K562 (cell line): ENCODE measurements around the gene FAM149B1. TPM values are rescaled to one million over a fixed set of nuclear protein-coding genes. Genes with fewer than 3 reads are reported as not detected.
A peak's percentile ranks its signal among the peaks of the same experiment; 100 is the strongest.

ENCODE experiments used
- ARHGAP35 ChIP-seq: fragments of 450-650 bp; IDR thresholded peaks from 2 replicates; pipeline ENCODE4 v1.6.1; 2018; ENCODE audit not compliant: partially characterized antibody
- FOXJ2 ChIP-seq: fragments of 200-800 bp; sonication (Bioruptor generic); IDR thresholded peaks from 2 replicates; pipeline ENCODE4 v1.6.1; 2016; ENCODE audit warnings: missing genetic modification characterization, missing compliant biosample characterization
- IFI16 ChIP-seq: fragments of 250-450 bp; sonication (Bioruptor Pico); IDR thresholded peaks from 2 replicates; pipeline ENCODE4 v2.1.2; 2022; ENCODE audit warnings: mild to moderate bottlenecking, inconsistent platforms
- MEIS2 ChIP-seq: fragments of 450-650 bp; IDR thresholded peaks from 2 replicates; pipeline ENCODE4 v1.6.1; 2014; ENCODE audit warnings: mild to moderate bottlenecking; ENCODE audit not compliant: partially characterized antibody
- MNT ChIP-seq, 2 experiments: fragments of 450-650 bp; conservative IDR thresholded peaks; 2 replicates each; pipeline ENCODE4 v1.6.1; 2017; ENCODE audit warnings: mild to moderate bottlenecking in 2 of 2, moderate library complexity in 2 of 2
- MTA3 ChIP-seq: fragments of 450-650 bp; formaldehyde crosslinking; IDR thresholded peaks from 2 replicates; pipeline ENCODE4 v1.6.1; 2017; ENCODE audit warnings: mild to moderate bottlenecking, borderline replicate concordance
- PHB2 ChIP-seq: fragments of 450-650 bp; IDR thresholded peaks from 2 replicates; pipeline ENCODE4 v1.6.1; 2017; ENCODE audit warnings: low read depth
- PRMT5 ChIP-seq: sonication (generic); formaldehyde crosslinking; IDR thresholded peaks from 2 replicates; pipeline ENCODE4 v1.5.0; 2020; ENCODE audit warnings: missing genetic modification reagents
- RBM15 ChIP-seq: fragments of 200-400 bp; formaldehyde crosslinking; IDR thresholded peaks from 2 replicates; pipeline ENCODE4 v1.6.1; 2018; ENCODE audit warnings: mild to moderate bottlenecking, low read length, moderate library complexity; ENCODE audit not compliant: insufficient read depth
- RERE ChIP-seq: sonication (generic); formaldehyde crosslinking; IDR thresholded peaks from 2 replicates; pipeline ENCODE4 v1.8.0; 2023; ENCODE audit warnings: missing genetic modification reagents, mild to moderate bottlenecking, borderline replicate concordance
- ZNF174 ChIP-seq: fragments of 250-450 bp; sonication (Bioruptor Pico); IDR thresholded peaks from 2 replicates; pipeline ENCODE4 v1.4.0; 2020; ENCODE audit warnings: mild to moderate bottlenecking
- polyA plus RNA-seq, 8 experiments: library from polyadenylated mRNA; depleted of rRNA in 4 of 8; stranded (reverse) in 5 of 8; unstranded in 3 of 8; fragments of >200 nt; fragmentation: Nextera tagmentation in 2 of 8; fragmentation: Illumina TruSeq in 1 of 8; extraction: Ambion mirVana in 2 of 8; extraction: Trizol in 1 of 8; gene quantifications; 2 replicates each; pipeline versions ENCODE4 v1.2.1 to v1.2.3, GENCODE V29; 2011 to 2014; ENCODE audit warnings: inconsistent platforms in 1 of 8, missing spikeins in 1 of 8
- total RNA-seq, 7 experiments: library from RNA; depleted of rRNA in 6 of 7; stranded (reverse); fragments of >200 nt in 6 of 7; fragmentation: Illumina TruSeq in 2 of 7; extraction: Trizol in 2 of 7; gene quantifications; 2 replicates each; pipeline versions ENCODE4 v1.2.1 to v1.2.3, GENCODE V29; 2011 to 2021; ENCODE audit warnings: low replicate concordance in 1 of 7
- TF ChIP-seq, protein P1 (sequence below): fragments of 450-650 bp; IDR thresholded peaks from 2 replicates; pipeline ENCODE4 v1.6.1; 2017; ENCODE audit warnings: antibody characterized with exemption, mild to moderate bottlenecking
- TF ChIP-seq, protein P2 (sequence below): fragments of 450-650 bp; IDR thresholded peaks from 2 replicates; pipeline ENCODE4 v1.6.1; 2016; ENCODE audit warnings: mild to moderate bottlenecking

FAM149B1 gene
- total and polyA plus RNA-seq, 9 of the 15 experiments (the other 6 are each of a cell fraction or from before 2014, with no cell fraction given): 4.2 to 18.5 (median 9.3) TPM

- TF ChIP-seq MEIS2 (no peak), RBM15 (no peak), FOXJ2 (no peak), IFI16 (CRISPR knock-in tag) (no peak), PRMT5 (CRISPR knock-in tag) (no peak), MTA3 (no peak), PHB2 (no peak), ZNF174 (CRISPR knock-in tag) (no peak), MNT (conservative IDR thresholded peaks at IDR 0.05) (0 out of 4 replicates have a peak, but pooled peaks of 1 of the 2 experiments have one; percentile 13), RERE (CRISPR knock-in tag) (no peak), ARHGAP35 (no peak)
- TF ChIP-seq, protein P1, sequence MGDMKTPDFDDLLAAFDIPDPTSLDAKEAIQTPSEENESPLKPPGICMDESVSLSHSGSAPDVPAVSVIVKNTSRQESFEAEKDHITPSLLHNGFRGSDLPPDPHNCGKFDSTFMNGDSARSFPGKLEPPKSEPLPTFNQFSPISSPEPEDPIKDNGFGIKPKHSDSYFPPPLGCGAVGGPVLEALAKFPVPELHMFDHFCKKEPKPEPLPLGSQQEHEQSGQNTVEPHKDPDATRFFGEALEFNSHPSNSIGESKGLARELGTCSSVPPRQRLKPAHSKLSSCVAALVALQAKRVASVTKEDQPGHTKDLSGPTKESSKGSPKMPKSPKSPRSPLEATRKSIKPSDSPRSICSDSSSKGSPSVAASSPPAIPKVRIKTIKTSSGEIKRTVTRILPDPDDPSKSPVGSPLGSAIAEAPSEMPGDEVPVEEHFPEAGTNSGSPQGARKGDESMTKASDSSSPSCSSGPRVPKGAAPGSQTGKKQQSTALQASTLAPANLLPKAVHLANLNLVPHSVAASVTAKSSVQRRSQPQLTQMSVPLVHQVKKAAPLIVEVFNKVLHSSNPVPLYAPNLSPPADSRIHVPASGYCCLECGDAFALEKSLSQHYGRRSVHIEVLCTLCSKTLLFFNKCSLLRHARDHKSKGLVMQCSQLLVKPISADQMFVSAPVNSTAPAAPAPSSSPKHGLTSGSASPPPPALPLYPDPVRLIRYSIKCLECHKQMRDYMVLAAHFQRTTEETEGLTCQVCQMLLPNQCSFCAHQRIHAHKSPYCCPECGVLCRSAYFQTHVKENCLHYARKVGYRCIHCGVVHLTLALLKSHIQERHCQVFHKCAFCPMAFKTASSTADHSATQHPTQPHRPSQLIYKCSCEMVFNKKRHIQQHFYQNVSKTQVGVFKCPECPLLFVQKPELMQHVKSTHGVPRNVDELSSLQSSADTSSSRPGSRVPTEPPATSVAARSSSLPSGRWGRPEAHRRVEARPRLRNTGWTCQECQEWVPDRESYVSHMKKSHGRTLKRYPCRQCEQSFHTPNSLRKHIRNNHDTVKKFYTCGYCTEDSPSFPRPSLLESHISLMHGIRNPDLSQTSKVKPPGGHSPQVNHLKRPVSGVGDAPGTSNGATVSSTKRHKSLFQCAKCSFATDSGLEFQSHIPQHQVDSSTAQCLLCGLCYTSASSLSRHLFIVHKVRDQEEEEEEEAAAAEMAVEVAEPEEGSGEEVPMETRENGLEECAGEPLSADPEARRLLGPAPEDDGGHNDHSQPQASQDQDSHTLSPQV: 0 out of 2 replicates have a peak, but pooled peaks have one; percentile 27
- TF ChIP-seq, protein P2, sequence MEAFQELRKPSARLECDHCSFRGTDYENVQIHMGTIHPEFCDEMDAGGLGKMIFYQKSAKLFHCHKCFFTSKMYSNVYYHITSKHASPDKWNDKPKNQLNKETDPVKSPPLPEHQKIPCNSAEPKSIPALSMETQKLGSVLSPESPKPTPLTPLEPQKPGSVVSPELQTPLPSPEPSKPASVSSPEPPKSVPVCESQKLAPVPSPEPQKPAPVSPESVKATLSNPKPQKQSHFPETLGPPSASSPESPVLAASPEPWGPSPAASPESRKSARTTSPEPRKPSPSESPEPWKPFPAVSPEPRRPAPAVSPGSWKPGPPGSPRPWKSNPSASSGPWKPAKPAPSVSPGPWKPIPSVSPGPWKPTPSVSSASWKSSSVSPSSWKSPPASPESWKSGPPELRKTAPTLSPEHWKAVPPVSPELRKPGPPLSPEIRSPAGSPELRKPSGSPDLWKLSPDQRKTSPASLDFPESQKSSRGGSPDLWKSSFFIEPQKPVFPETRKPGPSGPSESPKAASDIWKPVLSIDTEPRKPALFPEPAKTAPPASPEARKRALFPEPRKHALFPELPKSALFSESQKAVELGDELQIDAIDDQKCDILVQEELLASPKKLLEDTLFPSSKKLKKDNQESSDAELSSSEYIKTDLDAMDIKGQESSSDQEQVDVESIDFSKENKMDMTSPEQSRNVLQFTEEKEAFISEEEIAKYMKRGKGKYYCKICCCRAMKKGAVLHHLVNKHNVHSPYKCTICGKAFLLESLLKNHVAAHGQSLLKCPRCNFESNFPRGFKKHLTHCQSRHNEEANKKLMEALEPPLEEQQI: no peak
Observed at GRCh38 chr10:73247509-73248258, 79.8 kb downstream of the FAM149B1 start (continued).
